ENCODE data around the gene OSCP1.
"Not testable (repeated sequence)": the region's sequence is repeated elsewhere in the genome, so short reads cannot be mapped to it uniquely, and the experiment has no call there.

DNA sequence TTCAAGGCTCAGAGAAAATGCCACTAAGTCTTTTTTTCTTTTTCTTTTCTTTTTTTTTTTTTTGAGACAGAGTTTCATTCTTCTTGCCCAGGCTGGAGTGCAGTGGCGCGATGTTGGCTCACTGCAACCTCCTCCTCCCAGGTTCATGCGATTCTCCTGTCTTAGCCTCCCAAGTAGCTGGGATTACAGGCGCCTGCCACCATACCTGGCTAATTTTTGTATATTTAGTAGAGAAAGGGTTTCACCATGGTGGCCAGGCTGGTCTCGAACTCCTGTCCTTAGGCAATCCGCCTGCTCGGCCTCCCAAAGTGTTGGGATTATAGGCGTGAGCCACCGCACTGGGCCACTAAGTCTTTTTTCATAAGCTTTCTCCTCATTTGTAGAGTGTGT, 37.1 kb upstream of the OSCP1 start:
- TF ChIP-seq YY1 (IDR thresholded peaks at IDR 0.05; ENCODE audit: insufficient read depth, insufficient read length); ZNF274 (IDR thresholded peaks at IDR 0.05; ENCODE audit: low read depth, low read length): not testable (repeated sequence)

Measured in NT2/D1 (cell line).